GM12864 (cell line): ENCODE measurements around the gene PHGDH.

Source experiments
- DNase-seq: peaks from one replicate; pipeline ENCODE4 v3.0.0-alpha.2; 2011; ENCODE audit warnings: low read depth
- H3K4me3 ChIP-seq: 2 replicates; pipeline ENCODE4 v1.5.1; 2011; ENCODE audit warnings: mild to moderate bottlenecking, low read depth, low read length, control low read depth
- TF ChIP-seq, protein P1 (sequence below): IDR thresholded peaks from 2 replicates; pipeline ENCODE4 v1.5.1; 2011; ENCODE audit warnings: low read depth, mild to moderate bottlenecking, moderate library complexity, low read length, control low read depth, inconsistent platforms; ENCODE audit errors: missing control alignments

Gene PHGDH

DNA sequence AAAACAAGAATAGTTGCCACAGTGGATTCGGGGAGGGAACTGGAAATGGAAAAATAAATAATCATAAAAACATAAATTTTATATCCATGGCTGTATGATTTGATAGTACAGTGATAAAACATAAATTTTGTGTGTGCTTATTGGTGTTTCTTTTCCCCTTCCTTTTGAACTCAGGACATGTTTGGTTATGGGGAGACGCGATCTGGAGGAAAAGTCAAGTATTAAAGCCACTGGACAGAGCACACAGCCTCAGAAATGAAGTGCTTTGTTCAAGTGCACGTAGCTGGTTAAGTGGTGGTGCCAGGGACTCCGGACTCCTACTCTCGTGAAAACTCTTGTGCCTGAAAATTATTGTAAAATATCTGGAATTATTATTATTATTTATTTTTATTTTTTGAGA lies 66.6 kb downstream of the PHGDH start:
- DNase-seq, result no peak
- H3K4me3 ChIP-seq, result no peak overlapping the region
- TF ChIP-seq, protein P1, sequence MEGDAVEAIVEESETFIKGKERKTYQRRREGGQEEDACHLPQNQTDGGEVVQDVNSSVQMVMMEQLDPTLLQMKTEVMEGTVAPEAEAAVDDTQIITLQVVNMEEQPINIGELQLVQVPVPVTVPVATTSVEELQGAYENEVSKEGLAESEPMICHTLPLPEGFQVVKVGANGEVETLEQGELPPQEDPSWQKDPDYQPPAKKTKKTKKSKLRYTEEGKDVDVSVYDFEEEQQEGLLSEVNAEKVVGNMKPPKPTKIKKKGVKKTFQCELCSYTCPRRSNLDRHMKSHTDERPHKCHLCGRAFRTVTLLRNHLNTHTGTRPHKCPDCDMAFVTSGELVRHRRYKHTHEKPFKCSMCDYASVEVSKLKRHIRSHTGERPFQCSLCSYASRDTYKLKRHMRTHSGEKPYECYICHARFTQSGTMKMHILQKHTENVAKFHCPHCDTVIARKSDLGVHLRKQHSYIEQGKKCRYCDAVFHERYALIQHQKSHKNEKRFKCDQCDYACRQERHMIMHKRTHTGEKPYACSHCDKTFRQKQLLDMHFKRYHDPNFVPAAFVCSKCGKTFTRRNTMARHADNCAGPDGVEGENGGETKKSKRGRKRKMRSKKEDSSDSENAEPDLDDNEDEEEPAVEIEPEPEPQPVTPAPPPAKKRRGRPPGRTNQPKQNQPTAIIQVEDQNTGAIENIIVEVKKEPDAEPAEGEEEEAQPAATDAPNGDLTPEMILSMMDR, result no peak

DNA sequence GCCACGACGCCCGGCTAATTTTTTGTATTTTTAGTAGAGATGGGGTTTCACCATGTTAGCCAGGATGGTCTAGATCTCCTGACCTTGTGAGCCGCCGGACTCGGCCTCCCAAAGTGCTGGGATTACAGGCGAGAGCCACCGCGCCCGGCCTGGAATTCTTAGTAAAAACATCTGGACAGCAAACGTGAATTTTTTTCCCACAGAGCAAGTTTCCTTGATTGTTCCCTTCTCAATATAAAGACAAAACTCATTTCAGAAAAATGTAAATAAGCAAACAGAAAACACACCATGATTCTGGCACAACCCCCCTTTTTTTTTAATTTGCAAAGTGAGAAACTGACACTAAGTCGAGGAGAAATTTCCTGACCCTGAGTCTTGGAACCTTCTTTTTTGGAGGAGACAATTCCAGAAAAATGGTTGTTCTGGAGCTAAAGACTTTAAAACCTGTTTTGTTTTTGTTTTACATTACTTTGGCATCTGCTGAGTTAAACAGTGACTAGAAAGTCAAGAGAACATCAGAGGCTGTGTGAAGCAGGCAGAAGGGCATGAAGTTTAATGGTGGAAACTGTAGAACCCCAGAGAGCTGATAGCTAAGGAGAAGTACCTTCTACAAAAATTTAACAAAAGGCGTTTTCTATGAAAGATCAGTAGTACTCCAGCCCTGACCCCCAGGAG lies 67.3 kb downstream of the PHGDH start:
- TF ChIP-seq, protein P1, result no peak
- DNase-seq, result no peak
- no peak overlapping the region for H3K4me3 ChIP-seq

DNA sequence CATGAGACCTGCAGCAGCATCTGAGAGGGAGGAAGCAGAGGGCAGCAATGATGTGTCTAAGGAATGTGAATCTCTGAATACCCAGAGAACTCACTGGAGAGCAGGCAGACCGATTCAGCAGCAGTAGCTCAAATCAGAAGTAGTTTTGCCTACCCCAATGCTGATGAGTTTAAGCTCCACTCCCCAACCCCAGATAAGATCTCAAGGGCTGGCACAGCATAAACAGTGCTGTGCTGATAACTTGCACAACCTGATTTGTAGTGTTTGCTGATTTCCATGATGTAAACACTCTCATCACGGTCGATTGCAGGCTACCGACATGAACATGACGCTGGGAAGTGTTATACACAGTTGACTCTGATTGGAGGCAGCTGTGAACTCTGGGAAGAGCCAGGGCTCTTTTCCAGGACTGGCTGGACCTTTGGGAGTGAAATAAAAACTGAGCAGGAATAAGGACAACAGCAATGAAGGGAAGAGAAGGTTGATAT lies 68.2 kb downstream of the PHGDH start:
- DNase-seq, result no peak
- TF ChIP-seq, protein P1, result no peak

DNA sequence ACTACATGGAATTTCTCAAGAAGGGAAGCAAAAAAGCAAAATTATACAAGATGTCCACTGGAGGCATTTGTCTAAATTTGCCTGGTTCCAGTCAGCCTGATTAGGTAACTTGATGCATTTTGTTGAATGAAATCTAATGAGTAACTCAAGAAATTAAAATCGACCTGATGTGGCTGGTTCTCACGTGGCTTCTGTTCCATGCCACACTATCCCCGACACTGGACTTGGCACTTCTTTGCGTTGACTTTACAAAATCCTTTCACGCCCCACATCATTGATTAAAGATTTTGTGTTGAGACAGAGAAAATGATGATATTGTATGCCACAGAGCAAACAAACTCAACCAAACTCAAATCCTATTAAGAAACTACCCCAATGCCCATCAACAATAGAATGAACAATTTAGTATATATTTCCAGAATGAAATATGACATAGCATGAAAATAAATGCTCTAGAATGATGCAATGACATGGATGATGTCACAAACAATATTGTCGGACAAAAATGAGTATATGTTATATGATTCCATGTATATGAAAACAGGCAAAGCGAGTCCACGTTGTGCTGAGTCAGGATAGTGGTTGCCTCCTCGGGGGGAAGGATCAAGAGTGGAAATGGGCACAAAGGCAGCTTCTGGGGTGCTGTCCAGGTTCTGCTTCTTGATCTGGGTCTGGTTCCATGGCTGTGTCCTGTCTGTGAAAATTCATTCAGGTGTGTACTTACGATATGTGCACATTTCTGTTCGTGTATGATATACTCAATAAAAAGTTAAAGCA lies 69.9 kb downstream of the PHGDH start:
- TF ChIP-seq, protein P1, result no peak
- no peak for DNase-seq
- no peak overlapping the region for H3K4me3 ChIP-seq

More for the DNA sequence above, 68.2 kb downstream of the PHGDH start:
- H3K4me3 ChIP-seq, result no peak overlapping the region

DNA sequence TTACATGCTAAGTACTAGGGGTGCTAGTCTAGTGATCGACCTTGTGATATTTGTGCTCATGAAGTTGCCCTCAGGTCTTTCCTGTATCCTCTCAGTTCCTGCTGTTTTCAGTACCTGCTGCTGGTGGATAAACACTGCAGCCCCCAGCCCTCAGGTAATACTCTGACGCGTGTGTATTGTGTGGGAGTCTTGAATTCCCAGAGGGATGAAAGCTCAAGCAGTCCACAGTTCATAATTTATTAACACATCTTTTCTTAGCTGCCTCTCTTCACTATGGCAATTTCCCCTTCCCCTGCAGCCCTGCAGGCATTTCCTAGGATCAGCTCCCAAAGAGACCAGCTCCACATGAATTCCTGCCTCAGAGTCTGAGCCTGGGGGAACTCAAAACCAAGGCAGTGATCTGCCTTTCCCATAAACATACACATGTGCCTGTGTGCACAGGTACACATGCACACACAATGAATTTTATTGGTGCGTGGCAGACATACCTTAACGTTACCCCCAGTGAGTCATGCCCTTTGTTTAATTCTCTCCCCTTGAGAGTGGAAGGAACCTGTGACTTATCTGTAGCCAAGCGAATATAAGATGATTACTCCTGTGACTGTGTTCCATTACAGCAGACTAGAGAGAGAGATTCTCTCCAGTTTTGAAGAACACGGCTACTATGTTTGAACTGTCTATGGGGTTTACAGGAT lies 71.0 kb downstream of the PHGDH start:
- TF ChIP-seq, protein P1, result no peak
- no peak for DNase-seq
- H3K4me3 ChIP-seq, result no peak overlapping the region

DNA sequence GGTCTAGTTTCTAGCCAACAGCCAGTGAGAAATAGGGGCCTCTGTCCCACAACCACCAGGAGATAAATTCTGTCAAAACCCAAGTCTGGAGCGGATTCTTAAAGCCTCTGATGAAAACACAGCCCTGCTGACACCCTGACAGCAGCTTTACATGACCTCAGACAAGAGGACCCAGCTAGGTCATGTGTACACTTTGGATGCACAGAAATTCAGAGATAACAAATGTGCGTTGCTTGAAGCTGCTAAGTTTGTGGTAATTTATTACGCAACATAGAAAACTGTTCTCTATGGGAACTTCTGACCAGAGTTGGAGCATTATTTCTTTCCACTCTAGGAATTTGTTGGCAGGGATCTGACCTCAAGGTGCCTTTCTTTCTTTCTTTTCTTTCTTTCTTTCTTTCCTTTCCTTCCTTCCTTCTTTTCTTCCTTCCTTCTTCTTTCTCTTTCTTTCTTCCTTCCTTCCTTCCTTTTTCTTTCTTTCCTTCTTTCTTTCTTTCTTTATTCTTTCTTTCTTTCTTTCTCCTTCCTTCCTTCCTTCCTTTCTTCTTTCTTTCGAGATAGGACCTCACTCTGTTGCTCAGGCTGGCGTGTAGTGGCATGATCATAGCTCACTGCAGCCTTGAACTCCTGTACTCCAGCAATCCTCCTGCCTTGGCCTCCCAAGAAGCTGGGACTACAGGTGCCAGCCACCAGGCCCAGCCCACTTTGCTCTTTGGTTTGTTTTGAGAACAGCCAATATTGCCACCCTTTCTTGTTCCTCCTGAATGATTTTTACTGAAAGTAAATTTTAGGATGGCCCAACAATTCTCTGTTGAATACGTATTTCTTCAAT lies 71.8 kb downstream of the PHGDH start:
- TF ChIP-seq, protein P1, result no peak
- H3K4me3 ChIP-seq, result no peak overlapping the region
- no peak for DNase-seq
